ENCODE data around the gene NRCAM.

GRCh38 chr7:108413337-108413736, 42.9 kb downstream of the NRCAM start:
- TF ChIP-seq, protein P1, sequence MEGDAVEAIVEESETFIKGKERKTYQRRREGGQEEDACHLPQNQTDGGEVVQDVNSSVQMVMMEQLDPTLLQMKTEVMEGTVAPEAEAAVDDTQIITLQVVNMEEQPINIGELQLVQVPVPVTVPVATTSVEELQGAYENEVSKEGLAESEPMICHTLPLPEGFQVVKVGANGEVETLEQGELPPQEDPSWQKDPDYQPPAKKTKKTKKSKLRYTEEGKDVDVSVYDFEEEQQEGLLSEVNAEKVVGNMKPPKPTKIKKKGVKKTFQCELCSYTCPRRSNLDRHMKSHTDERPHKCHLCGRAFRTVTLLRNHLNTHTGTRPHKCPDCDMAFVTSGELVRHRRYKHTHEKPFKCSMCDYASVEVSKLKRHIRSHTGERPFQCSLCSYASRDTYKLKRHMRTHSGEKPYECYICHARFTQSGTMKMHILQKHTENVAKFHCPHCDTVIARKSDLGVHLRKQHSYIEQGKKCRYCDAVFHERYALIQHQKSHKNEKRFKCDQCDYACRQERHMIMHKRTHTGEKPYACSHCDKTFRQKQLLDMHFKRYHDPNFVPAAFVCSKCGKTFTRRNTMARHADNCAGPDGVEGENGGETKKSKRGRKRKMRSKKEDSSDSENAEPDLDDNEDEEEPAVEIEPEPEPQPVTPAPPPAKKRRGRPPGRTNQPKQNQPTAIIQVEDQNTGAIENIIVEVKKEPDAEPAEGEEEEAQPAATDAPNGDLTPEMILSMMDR (conservative IDR thresholded peaks at IDR 0.05; ENCODE audit: low read depth, low read length): no peak
- no peak for TF ChIP-seq EZH2 (IDR thresholded peaks at IDR 0.05; ENCODE audit: borderline replicate concordance, low read depth, low read length, poor library complexity, severe bottlenecking)

Data from A673 (cell line).